GM19328 (cell line): ENCODE results near the gene LRCH1.
"Not testable (repeated sequence)": the region's sequence is repeated elsewhere in the genome, so short reads cannot be mapped to it uniquely, and the experiment has no call there.

ENCODE experiments used
- ATAC-seq: cut with Tn5 transposase; IDR thresholded peaks from one replicate; pipeline ENCODE4 v1.9.1; 2021; ENCODE audit warnings: mild to moderate bottlenecking, moderate library complexity; ENCODE audit not compliant: unreplicated experiment

Gene LRCH1

GRCh38 chr13:46552889-46553520 is at the start of gene LRCH1:
Gene LRCH1 (plus strand): TSS chr13:46553170. CDS start chr13:46553397, 227 bp downstream.
- ATAC-seq = peak; percentile 61

DNA sequence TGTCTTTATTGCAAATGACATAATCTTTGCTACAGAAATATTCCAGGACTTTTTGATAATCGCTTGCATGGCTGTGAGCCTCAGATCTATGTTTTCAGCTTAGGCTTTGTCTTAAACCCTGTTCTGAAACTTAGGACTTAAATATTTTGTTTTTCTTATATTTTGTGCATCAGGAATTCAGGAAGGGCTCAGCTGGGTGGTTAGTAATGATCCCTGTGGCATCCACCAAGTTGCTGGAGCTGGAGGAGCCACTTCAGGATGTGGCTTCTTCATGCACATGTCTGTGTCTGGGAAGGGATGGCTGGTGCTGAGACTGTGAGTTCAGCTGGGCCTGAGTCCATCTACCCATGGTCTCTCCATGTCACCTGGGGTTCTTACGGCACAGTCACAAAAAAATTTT is 48.9 kb upstream of the LRCH1 start:
- no peak for ATAC-seq

DNA sequence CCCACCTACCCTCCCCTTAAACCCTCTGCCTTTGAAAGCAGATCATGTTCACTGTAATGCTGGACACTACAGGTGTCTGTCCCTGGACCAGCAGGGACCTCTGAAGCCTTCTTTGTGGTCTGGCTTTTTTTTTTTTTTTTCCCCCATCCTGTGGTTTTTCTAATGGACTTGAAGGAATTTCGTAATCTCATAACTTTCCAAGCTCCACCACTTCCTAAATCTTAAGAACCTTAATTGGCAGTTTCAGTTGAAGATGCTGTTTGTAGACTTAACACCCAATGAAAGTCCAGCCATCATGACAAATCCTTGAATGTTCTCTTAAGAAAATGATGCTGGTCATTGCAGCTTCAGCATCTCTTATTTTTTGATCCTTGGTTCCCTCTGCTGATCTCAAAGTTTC is 45.0 kb upstream of the LRCH1 start:
- ATAC-seq = no peak

DNA sequence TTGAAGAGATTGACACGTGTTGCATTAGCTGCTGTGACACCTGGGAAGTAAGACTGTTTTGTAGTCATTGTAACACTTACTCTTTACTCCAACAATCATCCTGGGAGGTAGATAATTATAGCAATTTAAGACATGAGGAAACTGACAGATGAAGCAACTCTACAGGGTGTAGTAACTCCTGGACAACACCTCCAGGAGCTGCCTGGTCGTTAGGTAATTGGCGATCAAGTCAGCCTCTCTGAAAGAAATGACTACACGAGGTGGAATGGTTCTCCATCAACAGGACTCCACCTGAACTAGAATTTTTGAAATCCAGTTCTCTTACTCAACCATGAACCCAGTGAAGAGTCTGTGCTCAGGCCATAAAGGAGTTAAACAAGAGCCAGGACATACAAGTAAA is 43.0 kb upstream of the LRCH1 start:
- ATAC-seq = no peak

GRCh38 chr13:46515803-46516202 is 37.2 kb upstream of the LRCH1 start:
- ATAC-seq = no peak

- no peak for ATAC-seq
Measured at GRCh38 chr13:46516599-46517338, 36.2 kb upstream of the LRCH1 start.

DNA sequence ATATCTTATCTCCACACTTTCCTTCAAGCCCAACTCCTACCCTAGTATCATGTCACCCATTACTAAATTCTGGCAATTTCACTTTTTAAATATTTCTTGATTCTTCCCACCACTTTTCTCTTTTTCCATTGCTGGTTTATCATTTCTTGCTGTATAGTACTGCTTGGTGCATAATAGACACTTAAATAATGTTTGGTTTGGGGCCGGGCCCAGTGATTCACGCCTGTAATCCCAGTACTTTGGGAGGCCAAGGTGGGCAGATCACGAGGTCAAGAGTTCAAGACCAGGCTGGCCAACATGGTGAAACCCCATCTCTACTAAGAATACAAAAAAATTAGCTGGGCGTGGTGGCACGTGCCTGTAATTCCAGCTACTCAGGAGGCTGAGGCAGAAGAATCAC is 35.2 kb upstream of the LRCH1 start:
- not testable (repeated sequence) for ATAC-seq

DNA sequence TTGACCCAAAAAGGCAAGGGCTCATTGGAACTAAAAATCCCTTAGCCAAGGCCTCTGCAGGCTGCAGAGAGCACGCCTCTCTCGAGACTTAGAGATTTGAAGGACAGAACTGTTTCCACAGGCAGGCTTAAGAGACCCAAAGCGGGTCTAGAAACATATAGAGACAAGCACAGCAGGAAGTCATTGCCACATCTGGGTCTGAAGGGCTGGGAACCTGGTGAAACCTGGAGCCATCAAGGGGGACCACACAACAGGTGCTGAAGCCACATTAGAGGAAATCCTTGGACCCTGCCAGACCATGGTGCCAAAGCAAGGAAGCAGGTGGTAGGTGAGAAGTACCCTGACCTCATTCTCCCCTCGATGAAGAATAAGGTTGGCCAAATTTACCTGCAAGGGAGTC is 33.8 kb upstream of the LRCH1 start:
- no peak for ATAC-seq

- ATAC-seq = no peak
Measured at GRCh38 chr13:46520166-46520565, 32.8 kb upstream of the LRCH1 start.

DNA sequence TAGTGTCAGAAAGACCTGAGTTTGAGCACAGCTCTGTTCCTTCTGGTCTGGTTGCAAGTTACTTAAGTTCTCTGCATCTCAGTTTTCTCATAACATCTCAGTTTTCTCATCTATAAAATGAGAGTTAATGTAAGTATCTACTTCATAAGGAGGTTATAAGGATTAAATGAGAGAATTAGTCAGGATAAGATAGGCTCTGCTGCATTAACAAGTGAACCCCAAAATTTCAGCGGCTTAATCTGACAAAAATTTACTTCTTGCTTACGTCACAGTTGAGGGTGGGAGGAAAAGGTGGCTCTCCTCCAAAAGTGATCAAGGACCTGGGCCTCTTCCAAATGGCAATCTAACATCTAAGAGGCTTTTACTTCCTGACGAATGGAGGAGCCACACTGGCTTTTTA is 31.5 kb upstream of the LRCH1 start:
- ATAC-seq = no peak

- ATAC-seq = no peak
Measured at GRCh38 chr13:46521921-46522747, 30.8 kb upstream of the LRCH1 start.

GRCh38 chr13:46522748-46523030 is 30.3 kb upstream of the LRCH1 start:
- no peak for ATAC-seq

GRCh38 chr13:46523972-46524752 is 28.8 kb upstream of the LRCH1 start:
- ATAC-seq = no peak

DNA sequence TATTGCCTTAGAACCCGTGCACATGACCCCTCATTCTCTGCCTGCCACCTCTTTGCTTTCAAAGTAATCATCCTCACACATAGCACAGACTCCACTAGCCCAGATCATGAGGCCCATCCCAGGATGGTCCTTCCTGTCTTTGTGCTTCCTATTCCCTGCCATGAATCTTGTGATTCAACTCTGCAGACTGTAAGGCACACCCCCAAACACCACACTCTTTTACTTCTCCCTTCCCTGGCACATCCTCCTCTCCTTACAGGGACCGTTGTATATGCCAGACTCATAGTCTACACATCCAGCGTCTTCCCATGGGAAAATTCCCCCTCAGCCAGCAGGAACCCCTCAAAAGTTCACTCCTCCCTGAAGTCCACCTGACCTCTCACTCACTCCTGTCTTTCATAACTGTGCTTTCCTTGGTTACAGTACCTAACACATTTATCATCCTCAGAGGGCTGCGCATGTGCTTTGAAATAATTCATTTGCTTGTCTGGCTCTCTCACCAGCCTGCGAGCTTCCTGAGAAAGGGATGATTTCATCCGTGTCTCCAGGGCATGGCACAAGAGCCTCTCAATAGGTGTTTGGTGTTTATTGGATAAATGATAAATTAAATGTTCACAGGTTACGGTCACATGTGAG is 26.8 kb upstream of the LRCH1 start:
- ATAC-seq = no peak

GRCh38 chr13:46526740-46527139 is 26.2 kb upstream of the LRCH1 start:
- no peak for ATAC-seq

- ATAC-seq = no peak
Measured at GRCh38 chr13:46527237-46527636, 25.7 kb upstream of the LRCH1 start.

DNA sequence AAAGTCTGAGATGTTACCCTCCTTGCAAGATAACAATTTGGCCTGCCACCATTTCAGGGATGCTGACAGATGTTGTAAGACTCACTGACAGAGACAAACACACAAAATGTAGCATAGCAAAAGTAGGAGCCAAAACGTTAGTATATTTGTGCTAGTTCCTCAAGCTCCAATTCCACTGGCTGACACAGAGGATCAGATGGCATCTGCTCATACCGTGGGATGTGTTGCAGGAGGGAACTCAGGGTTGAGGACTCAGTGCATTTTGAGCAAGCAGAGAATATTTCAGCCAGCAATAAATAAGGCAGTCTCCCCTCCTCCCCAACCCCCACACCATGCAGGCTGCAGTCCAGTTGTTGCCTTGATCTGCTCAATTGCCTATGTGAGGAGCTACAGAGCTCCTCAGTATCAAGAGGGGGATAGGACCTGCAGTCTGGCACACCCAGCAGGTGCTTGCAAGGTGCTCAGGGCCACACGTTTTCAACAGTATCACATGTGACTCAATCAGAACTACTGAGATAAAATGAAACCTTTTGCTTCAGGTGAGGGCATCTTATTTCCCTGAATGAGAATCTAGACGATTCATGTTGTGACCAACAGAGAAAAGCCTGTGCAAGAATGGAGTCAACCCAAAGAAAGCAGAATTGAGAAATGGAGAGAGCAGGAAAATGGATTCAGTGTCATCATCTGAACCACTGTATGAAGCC is 23.6 kb upstream of the LRCH1 start:
- no peak for ATAC-seq

GRCh38 chr13:46530084-46530935 is 22.7 kb upstream of the LRCH1 start:
- no peak for ATAC-seq

DNA sequence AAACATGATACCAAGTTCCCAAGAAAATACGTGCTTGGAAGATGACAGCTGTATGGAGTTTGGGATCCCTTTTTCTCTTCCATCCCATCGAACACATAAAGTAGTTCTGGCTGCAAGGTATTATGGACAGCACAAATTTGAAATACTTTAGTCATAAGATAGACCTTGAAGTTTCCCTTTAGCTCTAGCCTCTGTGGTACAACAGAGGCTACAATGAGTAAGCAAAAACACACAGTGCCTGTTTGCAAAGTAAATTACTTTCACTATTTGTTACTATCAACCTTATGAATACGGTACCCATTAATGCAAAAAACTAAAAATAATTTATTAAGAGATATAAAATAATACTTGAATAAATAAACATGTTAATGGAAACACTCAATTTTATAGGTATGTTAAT is 21.0 kb upstream of the LRCH1 start:
- no peak for ATAC-seq
